HG03280 (cell line): ENCODE data around the gene BDH1.

Experiments
- ATAC-seq: cut with Tn5 transposase; IDR thresholded peaks from one replicate; pipeline ENCODE4 v1.9.1; 2021; ENCODE audit warnings: mild to moderate bottlenecking, moderate library complexity; ENCODE audit not compliant: unreplicated experiment

The BDH1 gene

DNA sequence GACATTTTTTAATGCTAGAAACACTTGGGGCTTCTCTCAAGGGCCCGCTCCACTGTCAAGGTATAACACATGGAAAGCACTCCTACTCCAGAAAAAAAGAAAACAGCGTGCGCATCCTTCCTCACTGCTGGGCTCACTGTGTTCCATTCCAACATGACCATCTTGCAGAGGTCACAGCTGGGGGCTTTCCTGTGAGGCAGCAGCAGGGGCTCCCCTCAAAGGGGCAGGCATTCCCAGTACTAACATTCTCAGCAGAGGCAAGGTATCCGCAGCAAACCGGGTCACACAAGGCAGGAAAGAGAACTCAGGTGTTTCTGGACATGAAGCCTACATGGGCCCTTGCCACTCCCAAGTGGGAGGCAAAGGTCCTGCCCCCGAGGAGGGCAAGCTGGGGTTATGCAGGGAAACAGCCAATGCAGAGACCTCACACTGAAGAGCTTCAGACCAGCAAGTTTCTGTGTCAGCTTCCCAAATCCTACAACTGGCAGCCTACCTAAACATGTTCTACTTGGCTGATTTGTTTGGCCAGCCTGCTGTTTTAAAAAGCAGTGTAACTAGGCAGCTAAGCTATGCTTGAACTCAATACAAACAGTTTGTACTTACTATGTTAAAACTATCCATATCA, 6.4 kb downstream of the BDH1 start:
- no peak for ATAC-seq

DNA sequence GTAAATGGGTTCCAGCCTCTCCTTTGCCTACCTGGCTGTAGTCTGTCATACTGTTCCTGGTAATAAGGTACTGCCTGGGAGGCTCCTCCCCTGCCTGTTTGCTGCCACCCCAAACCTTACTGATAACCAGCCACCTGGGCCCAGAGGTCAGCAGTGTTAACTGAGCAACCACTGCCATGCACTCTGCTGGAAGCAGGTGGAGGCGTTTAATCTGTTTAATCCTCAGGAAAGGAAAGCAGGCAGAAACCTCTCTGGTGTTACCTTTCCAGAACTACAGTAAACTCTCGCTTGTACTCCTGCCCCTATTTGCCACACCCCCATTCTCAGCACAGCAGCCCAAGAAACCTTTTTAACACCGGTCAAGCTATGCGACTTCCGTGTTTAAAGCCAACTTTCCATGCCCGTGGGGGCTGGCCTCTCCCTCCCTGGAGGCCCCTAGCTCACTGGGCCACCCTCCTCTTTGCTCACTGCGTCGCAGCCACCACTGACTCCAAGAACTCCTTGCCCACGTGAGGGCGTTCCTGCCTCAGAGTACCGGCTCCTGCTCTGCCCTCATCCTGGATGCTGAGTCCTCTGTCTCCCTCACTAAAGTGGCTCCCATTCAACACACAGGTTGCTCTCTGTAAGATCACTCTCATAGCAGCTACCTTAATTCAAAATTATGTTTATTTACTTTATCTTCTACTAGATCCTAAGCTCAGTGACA, 8.3 kb downstream of the BDH1 start:
- no peak for ATAC-seq

DNA sequence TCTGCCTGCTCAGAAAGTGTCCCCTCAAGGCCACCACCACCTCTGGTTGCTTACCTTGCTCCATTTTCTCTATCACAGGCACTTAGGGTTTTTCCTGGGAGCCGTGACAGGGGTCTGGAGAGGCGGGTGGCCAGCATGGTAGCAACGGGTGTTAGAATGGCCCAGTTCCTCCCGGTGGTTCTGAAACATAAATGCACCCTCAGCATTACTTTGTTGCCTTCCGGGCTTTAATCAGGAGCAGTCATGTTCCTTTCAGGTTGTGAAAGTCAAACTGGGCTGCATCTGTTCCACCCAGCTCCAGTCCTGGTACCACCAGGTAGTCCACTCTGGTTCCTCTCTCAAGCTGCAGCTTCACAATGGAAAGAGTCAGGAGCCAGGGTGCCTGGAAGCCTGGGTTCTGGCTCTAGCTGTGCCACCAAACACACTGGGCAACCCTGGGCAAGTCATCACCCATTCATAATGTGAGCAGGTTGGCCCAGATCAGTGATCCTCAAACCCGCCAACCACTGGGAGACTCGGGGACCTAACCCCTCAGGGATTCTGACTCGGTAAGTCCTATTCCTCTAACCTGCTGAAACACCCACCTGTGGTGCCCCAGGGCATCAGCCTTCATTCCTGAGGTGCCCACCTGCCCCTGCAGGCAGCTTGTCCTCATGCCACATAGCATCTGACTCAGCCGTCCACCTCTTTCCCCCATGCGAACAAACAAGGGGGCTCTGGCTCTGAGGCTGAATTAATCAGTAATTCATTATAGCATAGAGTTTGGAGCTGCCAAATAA, 9.3 kb downstream of the BDH1 start:
- no peak for ATAC-seq

DNA sequence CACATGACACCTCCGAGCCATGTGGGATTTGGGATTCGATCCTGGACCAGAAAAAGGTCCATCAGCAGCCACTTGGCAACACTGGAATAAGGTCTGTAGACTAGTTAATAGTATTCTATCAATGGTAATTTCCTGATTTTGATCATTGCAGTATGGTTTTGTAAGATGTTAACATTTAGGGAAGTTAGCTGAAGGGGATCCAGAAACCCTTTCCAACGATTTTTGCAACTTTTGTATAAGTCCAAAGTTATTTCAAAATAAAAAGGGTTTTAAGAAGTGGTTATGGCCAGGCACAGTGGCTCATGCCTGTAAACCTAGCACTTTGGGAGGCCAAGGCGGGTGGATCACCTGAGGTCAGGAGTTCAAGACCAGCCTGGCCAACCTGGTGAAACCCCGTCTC, 10.2 kb downstream of the BDH1 start:
- ATAC-seq, result no peak

DNA sequence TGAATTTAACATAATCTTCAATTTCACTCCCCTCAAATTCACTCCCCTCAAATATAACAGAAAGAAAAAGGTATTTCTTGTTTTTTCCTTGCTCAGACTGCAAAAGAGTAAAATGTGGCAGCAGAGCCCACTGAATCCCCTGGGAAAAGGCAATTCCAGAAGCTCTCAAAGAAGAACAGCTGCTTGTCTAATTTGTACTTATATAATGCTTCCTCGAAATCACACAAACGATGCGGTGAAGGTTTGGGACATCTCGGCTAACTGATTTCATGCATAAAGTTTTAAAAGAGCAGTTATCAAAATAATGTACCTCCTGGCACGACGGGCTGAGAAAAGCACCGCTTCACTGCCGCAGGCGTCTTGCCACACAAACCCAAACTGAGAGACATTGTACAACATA, 10.7 kb downstream of the BDH1 start:
- no peak for ATAC-seq

DNA sequence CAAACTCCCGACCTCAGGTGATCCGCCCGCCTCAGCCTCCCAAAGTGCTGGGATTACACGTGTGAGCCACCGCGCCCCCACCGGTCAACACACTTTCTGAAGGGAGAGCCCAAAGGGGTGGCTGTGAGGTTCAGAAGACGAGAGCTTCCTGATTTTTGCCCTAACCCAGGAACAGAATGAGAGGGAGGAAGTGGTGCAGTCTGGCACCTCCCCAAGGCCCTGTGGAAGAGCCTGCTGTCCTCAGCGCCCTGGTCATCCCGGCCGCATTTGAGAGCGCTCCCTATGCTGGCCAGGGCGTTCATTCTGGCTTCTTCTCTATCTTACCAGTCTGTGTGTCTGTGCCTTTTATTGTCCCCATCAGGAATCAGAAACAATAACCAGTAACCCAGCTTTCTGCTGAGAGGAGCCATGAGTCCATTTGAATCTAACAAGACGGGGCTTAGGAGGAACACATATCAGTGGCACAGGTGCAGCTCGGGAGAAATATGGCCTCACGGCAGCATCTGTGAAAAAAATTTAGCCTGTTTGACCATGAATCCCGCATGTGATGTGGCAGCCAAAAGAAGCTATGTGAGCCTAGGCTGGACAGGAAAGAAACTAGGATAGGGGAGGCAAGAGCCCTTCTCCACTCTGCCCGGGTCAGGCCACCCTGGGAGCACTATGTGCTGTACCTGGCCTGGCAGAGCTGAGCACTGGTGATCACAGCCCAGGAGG, 12.9 kb downstream of the BDH1 start:
- no peak for ATAC-seq

DNA sequence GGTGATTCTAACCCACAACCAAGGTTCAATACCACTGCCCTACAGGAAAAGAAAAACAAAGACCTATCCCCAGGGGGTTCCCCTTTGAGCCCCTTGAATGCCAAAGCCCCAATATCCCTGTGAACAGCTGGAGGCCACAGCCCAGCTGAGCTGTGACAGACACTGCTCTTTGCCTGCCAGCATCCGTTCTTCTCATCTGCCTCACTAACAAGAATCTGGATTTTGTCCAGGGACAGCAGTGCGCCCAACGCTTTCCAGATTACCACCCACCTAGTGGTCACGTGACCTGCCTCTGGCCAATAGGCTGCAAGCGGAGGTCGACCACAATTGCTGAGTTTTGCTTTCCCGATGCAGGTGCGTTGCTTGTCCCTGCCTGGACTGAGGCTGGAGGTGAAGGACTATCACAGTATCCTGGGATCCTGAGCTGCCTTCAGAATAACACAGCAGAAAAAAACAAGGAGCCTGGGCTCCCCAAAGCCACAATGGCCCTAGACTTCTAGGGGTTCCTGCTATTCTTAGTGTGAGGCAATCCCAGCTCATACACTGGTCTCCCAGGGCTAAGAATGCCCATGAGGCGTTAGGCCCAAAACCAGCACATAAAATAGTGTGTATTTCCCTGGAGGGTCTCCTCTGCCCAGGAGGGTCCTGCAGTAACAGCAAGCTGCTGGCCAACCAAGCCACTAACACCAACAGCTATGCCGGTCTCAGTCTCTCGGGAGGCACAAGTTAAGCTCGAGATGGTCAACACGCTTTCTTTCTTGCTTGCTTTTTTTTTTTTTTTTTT, 13.8 kb downstream of the BDH1 start:
- ATAC-seq, result no peak

DNA sequence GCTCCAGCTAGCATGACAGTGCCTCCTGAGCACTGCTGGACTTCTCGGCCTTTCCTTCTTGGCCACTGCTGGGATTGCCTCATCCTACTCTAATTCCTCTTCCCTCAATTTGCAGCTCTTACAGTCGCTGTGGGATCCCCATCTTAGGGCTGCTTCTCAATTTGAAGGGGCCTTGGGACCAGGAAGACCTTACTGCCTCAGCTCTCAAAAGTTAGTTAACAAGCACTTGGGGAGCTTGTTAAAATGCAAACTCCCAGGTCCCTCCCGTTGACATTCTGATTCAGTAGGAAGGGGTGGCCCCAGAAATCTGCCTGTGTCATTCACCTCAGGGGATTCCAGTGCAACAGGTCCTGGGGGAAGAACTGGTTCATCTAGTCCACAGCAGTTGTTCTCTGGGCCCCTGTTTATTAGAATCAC, 14.8 kb downstream of the BDH1 start:
- ATAC-seq, result no peak

DNA sequence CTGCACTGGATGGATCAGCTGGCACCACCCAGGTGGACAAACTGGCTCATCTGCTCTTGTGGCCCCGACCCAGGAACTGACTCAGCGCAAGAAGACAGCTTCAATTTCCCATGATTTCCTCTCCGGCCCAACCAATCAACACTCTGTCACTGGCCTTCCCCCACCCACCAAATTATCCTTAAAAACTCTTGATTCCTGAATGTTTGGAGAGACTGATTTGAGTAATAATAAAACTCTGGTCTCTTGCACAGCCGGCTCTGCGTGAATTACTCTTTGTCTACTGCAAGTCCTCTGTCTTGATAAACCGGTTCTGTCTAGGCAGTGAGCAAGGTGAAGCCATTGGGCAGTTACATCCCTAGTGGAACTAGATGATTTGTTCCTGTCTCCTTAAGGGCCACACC, 16.1 kb downstream of the BDH1 start:
- no peak for ATAC-seq

DNA sequence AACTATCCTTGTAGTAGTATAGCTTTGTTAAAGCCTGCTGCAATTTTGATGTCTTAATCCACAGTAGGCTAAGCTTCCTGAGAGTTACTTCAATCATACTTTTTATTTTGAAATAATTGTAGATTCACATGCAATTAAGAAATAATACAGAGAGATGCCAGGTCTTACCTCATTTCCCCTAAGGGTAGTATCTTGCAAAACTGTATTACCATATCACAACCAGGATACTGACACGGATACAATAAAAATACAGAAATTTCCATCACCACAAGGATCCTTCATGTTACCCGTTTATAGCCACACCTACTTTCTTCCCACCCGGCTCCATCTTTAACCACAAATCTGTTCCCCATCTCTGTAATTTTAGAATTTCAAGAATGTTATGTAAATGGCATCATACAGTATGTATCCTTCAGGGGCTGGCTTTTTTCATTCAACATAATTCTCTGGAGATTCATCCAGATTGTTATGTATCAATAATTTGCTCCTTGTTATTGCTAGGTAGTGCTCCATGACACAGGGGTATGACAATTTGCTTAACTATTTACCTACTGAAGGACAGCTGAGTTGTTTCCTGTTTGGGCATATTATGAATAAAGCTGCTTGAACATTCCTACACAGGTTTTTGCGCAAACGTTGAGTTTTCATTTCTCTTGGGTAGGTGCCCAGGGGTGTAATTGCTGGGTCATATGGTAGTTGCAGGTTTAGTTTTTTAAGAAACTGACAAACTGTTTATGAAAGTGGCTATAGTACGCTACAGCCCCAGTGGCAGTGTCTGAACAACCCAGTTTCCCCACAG, 21.6 kb downstream of the BDH1 start:
- no peak for ATAC-seq

DNA sequence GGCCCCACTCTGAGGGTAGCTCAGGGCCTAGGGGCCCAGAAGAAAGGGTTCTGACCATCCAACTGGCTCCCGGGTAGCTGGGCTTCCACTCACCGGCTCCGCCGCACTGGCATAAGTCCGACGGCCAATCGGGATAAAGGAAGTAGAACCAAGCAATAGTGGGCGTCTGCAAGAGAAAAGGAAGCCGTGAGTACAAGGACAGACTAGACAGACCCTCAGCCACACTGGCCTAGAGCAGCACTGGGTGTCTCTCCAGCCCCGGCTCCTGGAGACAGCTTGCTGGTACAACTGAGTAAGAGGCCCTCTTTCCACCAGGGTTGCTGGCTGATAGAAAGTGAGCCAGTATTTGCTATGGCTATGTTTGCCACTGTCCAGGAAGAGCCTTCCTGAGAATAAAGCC, 22.4 kb downstream of the BDH1 start:
- ATAC-seq, result no peak

DNA sequence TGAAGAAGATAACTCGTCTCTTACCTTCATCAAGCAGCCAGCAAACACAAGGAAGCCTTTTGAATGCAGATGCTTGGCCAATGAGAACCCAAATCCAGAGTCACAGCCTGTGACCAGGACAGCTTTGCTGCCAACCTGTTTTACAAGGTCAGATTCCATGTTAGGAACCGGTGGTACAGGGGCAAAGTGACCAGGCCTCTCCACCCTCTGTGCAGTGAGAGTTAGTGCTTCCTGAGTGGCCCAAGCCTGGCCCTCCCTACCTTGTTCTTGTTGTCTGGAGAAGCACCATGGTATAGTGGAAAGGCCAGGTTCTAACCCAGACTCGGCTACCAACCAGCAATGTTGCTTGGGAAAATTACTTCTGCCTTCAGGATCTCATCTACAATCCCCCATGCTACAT, 23.4 kb downstream of the BDH1 start:
- no peak for ATAC-seq

DNA sequence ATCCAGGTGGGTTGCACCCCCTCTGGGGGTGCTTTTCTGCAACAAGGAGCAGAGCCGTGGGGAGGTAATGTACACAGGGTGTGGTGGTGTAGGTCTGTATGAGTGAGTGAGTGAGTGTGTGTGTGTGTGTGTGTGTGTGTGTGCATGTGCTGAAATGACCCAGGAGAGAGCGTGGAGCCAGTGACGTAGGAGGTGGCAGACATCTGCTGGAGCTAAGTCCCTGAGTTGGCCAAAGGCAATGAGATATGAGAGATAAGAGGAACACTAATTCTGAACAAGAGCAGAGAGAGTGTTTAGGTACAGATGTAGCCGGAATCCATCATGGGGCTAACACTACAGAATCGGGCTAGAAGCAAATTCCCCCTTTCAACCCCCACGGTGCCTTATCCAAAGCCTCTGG, 27.6 kb downstream of the BDH1 start:
- no peak for ATAC-seq

DNA sequence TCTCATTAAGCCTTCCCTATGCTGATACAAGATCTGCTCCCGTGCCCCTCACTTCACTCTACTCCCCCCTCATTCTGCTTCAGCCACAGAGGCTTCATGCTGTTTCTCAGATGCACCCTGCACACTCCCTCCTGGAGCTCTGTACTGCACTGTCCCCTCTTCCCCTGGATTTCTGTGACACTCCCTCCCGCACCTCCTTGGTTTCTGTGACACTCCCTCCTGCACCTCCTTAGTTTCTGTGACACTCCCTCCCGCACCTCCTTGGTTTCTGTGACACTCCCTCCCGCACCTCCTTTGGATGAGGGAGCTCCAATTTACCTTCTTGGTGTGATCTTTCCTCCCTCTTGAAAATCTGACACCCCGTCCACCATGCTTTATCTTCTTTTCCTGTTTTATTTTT, 28.2 kb downstream of the BDH1 start:
- no peak for ATAC-seq

DNA sequence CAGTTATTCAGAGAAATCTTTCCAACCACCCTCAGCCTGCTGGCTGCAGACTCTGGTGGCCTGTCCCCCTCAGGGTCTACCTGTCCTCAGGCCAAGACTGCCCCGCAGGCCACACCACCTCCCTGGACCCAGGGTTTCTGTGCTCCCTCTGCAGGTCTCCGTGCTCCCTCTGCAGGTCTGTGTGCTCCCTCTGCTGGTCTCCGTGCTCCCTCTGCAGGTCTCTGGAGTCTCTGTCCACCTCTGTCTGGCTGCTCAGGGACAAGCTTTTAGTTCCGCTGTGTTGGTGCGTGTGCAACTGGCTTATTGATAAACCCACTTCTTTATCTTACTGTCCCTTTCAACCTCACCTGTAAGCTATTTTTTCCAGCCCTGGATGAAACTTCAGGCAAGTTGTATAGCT, 30.1 kb downstream of the BDH1 start:
- ATAC-seq, result no peak

DNA sequence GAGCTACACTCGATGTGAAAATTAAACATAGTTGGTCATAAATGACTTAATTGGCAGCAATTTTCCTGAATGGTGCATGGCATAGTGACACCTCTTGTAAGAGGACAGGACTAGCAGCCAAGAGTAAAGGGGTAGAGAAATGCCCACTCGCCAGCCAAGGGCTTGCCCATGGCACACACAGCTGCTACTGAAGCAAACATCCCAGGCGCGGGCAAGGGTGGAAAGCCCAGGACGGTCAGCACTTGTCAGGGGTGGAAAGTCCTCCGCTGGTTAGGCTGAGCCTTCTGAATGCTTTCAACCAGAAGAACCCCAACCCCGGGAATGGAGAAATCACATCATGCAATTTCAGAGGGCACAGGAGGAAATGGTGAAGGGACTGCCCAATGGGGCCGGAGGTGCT, 31.6 kb downstream of the BDH1 start:
- ATAC-seq, result no peak

DNA sequence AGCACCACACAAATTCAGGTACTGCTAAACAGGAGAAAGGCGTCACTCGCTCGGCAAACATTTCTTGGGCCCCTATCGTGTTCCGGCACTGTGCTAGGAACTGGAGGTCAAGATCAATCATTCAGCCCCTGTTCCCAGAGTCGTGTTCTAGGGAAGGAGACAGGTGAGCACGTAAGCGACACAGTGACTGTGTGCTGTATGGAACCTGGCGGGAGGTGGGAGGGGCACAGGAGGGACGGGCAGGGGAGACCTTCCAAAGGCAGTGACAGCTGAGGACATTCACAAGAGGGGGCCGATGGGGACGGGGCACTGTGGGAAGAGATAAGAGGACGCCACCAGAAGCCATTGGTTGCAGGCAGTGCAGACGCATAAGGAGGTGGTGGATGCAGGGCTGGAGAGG, 32.2 kb downstream of the BDH1 start:
- no peak for ATAC-seq

DNA sequence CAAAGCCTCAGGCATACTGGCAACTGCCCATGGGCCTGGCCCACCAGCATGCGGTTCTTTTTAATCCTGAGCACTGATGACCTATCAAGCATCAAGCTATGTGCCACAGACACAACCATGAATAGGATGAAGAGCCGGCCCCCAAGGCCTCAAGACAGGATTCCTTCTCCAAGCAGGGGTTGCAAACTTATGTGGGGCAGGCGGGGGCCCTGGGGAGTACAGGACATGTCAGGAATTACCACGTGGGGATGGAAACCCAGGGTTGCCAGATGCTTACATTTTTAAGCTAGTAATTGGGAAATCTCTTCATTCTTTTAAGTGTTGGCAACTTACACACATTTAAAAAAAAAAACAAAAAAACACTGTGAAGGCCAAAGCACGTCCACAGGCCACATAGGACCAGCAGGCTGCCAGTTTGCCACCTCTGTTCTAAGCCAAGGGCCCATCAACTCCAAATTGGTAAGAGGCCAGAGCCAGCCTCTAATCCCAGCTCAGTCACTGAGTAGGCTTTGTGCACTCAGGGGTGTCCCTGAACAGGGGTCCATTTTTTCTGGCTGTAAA, 32.8 kb downstream of the BDH1 start:
- ATAC-seq, result no peak

DNA sequence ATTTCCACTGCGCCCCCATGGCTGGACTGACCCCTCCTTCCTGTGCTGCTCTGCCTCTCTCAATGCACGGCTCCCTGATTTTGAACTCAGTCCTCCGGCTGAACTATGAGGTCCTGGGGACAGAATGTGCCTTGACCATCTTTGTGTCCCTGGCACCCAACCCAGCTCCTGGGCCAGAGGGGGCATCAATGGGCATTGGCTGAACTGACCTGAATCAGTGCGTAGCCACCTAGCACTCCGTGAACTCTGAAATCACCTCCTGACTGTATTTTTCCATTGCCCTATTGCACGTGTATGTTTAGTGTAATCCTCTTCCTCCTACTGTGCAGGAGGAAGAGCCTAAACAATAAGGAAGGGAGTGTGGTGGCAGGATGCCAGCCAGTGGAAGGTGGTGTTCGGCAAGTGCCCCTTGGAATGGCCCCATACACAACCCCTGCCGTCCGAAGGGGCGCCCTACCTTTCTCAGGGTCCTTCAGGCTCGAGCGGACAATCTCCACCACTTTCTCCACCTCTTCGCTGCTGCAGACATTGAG, 33.5 kb downstream of the BDH1 start:
- no peak for ATAC-seq
